Suprapubic skin (tissue), 4 donors: Measurements from ENCODE around the gene ENTREP1.

ENCODE experiments used
- CTCF ChIP-seq, 2 donors: fragments of 200-600 bp in 1 of 2; fragments of 450-650 bp in 1 of 2; sonication (generic) in 1 of 2; IDR thresholded peaks; one replicate each; pipeline ENCODE4 v1.5.1; 2016 to 2019; ENCODE audit warnings: antibody characterized with exemption in 2 of 2, mild to moderate bottlenecking in 1 of 2, moderate library complexity in 1 of 2
- EP300 ChIP-seq: sonication (generic); formaldehyde crosslinking; IDR thresholded peaks from one replicate; pipeline ENCODE4 v1.6.1; 2017; ENCODE audit warnings: antibody characterized with exemption
- POLR2A ChIP-seq, 2 donors: fragments of 450-650 bp; IDR thresholded peaks; one replicate each; pipeline ENCODE4 v1.6.1; 2017; ENCODE audit warnings: antibody characterized with exemption in 2 of 2, mild to moderate bottlenecking in 2 of 2, moderate library complexity in 2 of 2
- POLR2AphosphoS5 ChIP-seq, 3 donors: sonication (generic); formaldehyde crosslinking; IDR thresholded peaks; one replicate each; pipeline ENCODE4 v1.6.1; 2017; ENCODE audit warnings: antibody characterized with exemption in 3 of 3

- TF ChIP-seq CTCF (IDR thresholded peaks at IDR 0.05) (no peak), EP300 (no peak), POLR2AphosphoS5 (IDR thresholded peaks at IDR 0.05) (no peak), POLR2A (IDR thresholded peaks at IDR 0.05) (no peak)
Measured at GRCh38 chr9:69326261-69326660, 1.2 kb downstream of the ENTREP1 start.
